NCI-H1417 (cell line): Measurements from ENCODE around the gene C5.

Experiments
- DNase-seq, 3 experiments: peaks; one replicate each; lab custom pipeline; 2025; lab: John Stamatoyannopoulos, UW

C5 gene

DNA sequence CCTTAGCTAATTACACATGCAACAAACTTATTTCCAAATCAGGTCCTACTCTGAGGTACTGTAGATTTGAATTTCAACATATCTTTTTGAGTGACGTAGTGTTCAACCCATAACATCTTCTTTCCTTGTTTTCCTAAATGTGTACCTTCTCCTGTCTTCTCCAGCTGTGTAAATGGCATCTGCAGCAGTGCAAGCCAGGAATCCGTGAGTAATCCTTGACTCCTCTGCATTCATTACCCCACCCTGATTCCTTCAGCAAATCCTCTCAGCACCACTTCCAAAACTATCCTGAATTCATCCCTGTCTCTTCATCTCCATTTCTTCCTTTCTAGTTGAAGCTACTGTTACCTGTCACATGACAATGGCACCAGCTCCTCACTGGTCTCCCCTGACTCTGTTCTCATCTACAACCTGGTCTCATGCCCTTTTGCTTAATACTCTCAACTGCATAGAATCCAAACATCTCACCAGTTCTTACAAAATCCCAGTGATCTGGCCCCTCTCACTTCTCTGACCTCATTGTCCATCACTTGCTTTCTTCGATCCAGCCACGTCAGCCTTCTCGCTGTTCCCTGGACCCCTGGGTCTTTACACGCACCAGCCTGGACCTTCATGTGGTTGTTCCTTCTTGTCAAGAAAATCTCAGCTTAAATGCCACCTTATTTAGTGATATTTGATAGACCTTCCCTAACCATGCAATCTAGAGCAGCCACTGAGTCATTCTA lies 108.9 kb downstream of the C5 start:
- no peak for DNase-seq

GRCh38 chr9:120940573-120940972 lies 109.5 kb downstream of the C5 start:
- DNase-seq = no peak

DNA sequence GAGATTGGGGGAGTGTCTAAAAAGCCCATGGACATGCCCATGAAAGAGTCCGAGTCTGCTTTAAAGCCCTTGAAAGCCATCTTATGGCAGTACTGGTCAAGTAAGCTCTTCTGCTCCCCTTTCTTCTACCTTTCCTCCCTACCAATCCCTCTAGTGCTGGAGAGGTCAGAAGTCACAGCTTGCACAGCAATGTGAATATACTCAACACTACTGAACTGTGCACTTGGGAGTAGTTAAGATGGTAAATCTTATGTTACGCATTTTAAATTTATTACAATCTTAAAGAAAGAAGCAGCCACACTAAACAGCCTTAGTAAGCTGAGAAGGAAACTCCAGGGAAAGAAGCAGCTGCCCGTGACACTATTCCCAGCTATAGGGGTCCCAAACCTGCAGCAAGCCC lies 111.2 kb downstream of the C5 start:
- DNase-seq = no peak

- no peak for DNase-seq
These were observed 112.5 kb downstream of the C5 start for GRCh38 chr9:120937596-120937995.

DNA sequence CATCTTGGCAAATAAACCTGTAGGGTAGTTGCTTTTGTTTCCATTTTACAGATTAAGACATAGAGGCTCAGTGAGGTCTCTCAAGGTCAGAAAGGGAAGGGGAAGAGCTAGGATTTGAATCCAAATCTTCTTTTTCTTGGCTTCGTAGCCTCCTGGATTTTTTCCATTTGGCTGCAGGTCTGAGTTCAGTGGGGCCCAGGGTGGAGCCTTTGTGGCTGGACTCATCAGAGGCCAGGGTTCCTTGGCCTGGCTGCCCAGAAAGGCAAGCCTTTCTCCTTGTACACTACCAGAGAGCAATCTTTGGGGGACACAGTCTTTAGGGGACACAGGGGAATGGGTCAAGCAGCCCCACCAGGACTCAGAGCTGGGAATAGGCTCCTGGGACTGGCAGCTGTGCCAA lies 112.9 kb downstream of the C5 start:
- DNase-seq = no peak

- no peak for DNase-seq
These were observed 113.3 kb downstream of the C5 start for GRCh38 chr9:120936764-120937122.

GRCh38 chr9:120936011-120936763 lies 113.9 kb downstream of the C5 start:
- DNase-seq = peak; percentile 74 to 86 (median 82)

DNA sequence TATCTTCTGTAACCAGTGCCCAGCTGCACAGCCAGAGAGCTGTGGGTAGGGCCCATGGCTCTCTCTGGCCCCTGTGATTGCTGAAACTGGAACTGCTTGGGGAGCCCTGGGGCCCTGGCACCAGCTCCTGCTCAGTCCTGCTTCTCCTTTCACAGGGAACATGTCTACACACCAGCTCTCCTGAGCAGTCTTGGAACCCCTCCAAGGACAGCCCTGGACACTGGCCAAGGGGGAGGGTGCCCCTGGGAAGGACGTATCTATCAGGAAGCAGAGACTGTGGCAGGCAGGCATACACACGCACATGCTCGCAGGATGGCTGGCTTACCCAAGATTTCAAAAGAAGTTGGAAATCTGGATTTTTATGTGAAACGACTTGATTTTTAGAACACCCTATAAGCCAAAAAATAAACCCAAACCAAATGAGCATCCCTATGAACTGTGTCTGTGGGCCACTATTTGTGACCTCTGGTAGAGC lies 114.7 kb downstream of the C5 start:
- peak; percentile 58 to 90 (median 70) for DNase-seq

DNA sequence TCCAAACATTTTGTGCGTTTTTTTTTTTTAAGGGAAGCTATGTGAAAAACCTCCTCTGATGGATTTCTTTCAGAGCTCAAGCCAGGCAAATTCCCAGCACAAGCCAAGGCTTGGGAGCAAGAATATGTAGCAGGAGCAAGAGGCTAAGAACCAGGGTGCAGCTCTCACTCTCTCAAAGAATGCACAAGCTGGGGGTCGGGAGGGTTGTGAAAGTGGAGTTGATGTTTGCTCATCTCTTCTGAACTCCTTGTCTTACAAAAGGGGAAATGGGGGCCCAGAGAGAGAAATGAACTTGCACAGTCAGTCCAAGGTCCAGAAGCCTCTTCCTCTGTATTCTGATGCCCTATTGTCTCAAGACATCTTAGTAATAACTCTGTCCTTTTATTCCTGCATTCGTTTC lies 115.8 kb downstream of the C5 start:
- no peak for DNase-seq

- DNase-seq = no peak
These were observed 116.6 kb downstream of the C5 start for GRCh38 chr9:120933310-120934055.

DNA sequence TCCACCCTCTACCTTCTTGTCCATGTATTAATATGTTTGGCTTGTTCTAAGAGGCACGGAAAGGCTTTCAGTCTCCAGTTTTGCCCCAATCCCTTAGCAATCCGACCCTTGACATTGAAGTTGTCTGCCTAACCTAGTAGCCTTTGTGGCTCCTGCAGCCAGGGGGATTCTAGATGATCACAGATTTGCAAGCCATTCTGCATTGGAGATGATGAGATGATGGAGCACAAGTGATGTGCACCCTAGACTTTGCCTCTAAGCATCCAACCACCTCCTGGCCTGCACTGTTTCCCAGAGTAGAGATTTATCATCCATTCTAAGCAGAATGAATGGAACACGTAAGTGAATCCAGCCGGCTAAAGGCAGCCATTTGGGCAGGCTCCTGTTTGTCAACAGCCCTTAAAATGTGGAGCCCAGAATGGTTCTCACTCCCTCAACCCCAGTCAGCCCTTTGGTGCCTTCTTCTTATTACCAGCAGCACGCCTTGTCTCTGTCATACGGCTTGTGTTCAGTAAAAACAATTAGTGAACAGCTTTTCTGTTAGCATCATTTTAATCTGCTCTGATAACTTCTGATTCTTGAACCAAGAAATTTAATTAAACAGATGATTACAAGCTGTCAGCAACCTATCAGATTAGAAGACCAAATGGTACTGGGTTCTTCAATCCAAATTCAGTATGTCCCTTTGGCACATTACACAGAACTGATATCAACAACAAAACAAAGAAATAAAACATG lies 117.8 kb downstream of the C5 start:
- DNase-seq = no peak

GRCh38 chr9:120931231-120932085 lies 118.6 kb downstream of the C5 start:
- no peak for DNase-seq

- DNase-seq = no peak
These were observed 120.8 kb downstream of the C5 start for GRCh38 chr9:120929229-120929791.

GRCh38 chr9:120928483-120929228 lies 121.4 kb downstream of the C5 start:
- peak; percentile 18 to 82 (median 75) for DNase-seq

DNA sequence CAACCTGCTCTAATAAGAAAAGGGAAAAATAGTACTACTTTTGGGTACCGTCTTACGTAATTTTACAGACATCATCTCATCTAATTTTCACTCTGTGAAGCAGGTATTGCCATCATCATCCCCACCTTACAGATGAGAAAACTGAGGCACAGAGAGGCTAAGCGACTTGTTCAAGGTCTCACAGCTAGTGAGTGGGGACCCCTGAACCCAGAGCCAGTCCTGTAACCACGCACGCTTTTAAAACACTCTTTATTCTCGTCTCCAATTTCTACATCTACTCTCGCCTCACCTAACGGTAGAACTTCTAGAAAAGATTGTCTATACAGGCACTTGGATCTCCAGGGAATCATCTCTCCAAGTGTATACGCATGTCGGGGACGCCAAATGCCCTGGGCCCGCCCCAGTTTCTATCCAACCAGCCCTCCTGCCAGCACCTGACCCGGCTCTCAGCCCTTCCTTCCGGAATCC lies 122.0 kb downstream of the C5 start:
- DNase-seq = no peak

DNA sequence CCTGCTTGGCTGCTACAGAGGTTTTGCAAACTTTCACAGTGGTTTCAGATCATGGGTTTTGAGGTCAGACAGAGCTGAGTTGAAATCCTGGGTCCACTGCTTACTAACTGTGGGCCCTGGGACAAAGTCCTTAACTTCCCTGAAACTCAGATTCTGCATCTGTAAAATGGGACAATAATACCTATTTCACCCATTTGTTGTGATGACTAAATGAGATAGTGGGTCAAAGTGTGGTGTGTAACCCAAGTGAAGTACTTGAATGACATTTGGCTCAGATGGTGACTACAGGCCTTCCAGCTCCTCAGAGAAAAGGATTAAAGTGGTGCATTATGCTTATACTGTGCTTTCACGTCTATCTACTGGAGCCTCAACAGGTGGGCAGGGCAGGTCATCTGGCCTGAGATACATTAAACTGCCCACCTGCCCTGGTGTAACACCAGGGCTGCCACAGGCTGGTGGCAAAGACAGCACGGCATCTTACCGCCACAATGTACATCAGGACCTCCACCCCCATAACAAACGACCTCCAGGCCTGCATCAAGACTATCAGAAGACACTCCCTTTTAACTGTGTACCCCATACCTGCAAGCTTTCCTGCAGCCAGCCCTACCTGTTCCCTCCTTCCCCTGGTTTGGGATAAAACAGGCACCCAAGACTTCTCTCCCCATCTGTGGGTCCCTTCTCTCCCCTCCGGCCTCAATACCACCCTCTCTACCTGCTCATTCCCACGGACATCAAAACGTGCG lies 122.6 kb downstream of the C5 start:
- DNase-seq = no peak

- DNase-seq = no peak
These were observed 123.6 kb downstream of the C5 start, which contains the start of gene TRAF1 for GRCh38 chr9:120926397-120926928. TSS of gene TRAF1 (minus strand) at chr9:120926796. CDS start at chr9:120926075, 721 bp downstream.

DNA sequence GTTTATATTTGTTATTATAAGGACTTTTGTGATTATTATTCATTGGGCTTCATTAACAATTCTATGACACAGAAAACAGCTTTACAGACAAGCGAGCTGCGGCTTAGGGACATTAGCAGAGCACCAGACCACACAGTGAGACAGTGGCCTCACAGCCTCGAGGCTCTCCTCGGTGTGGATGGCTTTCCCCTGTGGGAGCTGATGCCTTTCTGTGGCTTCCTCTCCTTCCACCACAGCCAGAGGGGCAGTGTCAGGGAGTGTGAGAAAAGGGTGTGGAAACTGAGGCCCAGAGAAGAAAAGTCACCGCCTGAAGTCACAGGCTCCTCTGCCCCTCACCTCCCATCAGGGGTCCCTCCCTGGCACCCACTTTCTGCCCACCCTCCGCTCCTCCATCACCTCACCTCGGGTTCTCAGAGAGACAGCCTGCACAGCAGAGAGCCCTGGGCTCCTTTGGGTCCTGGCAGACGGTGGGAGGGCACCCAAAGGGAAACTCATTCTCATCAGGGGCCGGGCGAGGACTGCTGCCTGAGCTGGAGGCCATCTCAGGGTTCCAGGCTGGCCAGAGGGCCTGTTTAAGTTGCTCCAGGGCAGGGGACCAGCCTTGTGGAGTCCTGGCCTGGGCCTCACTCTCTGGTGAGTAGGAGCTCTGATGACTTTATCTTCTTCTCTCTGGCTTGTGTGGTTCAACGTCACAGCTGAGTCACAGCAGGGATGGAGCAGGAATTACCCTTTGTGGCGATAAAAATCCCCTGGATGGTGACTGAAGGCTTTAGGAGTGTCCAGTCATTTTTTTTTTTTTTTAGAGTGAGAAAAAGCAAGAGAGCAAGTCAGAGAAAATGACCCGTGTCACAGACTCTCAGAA lies 124.3 kb downstream of the C5 start:
- DNase-seq = no peak
